H1 (cell line): Measurements from ENCODE around the gene MRPL45. TPM values are rescaled to one million over a fixed set of nuclear protein-coding genes. Genes with fewer than 3 reads are reported as not detected.

Experiments
- CBX8 ChIP-seq: fragments of 300-800, 300-1000 bp; sonication (generic); IDR thresholded peaks from 2 replicates; pipeline ENCODE4 v1.7.1; 2016; ENCODE audit warnings: low read depth, low read length, borderline replicate concordance
- HDAC2 ChIP-seq, 2 experiments: fragments of 300-600 bp in 1 of 2; sonication (generic) in 1 of 2; IDR thresholded peaks; 2 replicates each; pipeline ENCODE4 v1.6.1; 2011 to 2012; ENCODE audit warnings: low read depth in 2 of 2, low read length in 2 of 2, mild to moderate bottlenecking in 2 of 2, moderate library complexity in 2 of 2, borderline replicate concordance in 1 of 2, inconsistent platforms in 1 of 2
- polyA plus RNA-seq, 7 experiments: library from polyadenylated mRNA; depleted of rRNA in 3 of 7; stranded (reverse) in 5 of 7; unstranded in 2 of 7; fragments of >200 nt in 5 of 7; fragments of 200-250 nt in 2 of 7; gene quantifications; 1 replicate in 5 of 7; 2 replicates in 1 of 7; 4 replicates in 1 of 7; pipeline versions ENCODE4 v1.2.1 to v1.2.3, GENCODE V29; 2011 to 2013; ENCODE audit warnings: missing spikeins in 2 of 7, mixed read lengths in 2 of 7
- total RNA-seq: library from RNA; stranded (reverse); fragmentation: NEBNext Ultra II Directional; extraction: Animal tissue kit (Norgen Biotek cat#: 25700); gene quantifications from 2 replicates; pipeline ENCODE4 v1.2.1, GENCODE V29; 2021

The MRPL45 gene
- total and polyA plus RNA-seq, 2 of the 8 experiments (the other 6 are each of a cell fraction or from before 2014, with no cell fraction given) = 65.6 to 71.7 TPM

- TF ChIP-seq HDAC2 (IDR thresholded peaks at IDR 0.05; ENCODE audit: borderline replicate concordance in 1 of 2, low read depth in 2 of 2, low read length in 2 of 2) (no peak), CBX8 (no peak)
Measured at GRCh38 chr17:38322897-38323296, 25.9 kb downstream of the MRPL45 start (continued).
